Posterior vena cava (tissue), 2 donors: Measurements from ENCODE around the gene ZNF91. TPM values are rescaled to one million over a fixed set of nuclear protein-coding genes. Genes with fewer than 3 reads are reported as not detected.
"Not testable (repeated sequence)": the region's sequence is repeated elsewhere in the genome, so short reads cannot be mapped to it uniquely, and the experiment has no call there.

Experiments
- DNase-seq: peaks from one replicate; pipeline ENCODE4 v3.0.0-alpha.2; 2020; ENCODE audit warnings: low spot score
- intact Hi-C, 2 donors: fragments of 100-400 bp; cut with DNase I; formaldehyde crosslinking; loops; one replicate each; pipeline versions ENCODE4 v1.14.1 to v1.14.2; 2022 to 2023
- total RNA-seq, 2 donors: library from RNA; stranded (reverse); fragmentation: NEBNext Ultra II Directional; extraction: Animal tissue kit (Norgen Biotek cat#: 25700); gene quantifications; one replicate each; pipeline ENCODE4 v1.2.1, GENCODE V29; 2021
- donor health status: DM: yes; HTN: yes; CAD: no.
- donor health status: DM: yes; HTN: yes; CAD: no.

ZNF91 gene
- total RNA-seq, 2 donors from 2014 or later, result 43.0 to 48.0 TPM

GRCh38 chr19:23343434-23344010 is 51.7 kb downstream of the ZNF91 start:
- no peak for DNase-seq
- intact Hi-C loops, result no loop called here

GRCh38 chr19:23328211-23328610 is 67.1 kb downstream of the ZNF91 start:
- intact Hi-C loops, result no loop called here
- DNase-seq, result no peak

- no peak for DNase-seq
- intact Hi-C loops, result loop anchor here in 1 of 2 donors (5.0 kb wide), 1 partner anchor 145 kb away; no protein-coding TSS in a partner anchor
Observed at GRCh38 chr19:23321953-23322549, 73.2 kb downstream of the ZNF91 start.

GRCh38 chr19:23321403-23321802 is 73.9 kb downstream of the ZNF91 start:
- intact Hi-C loops, result loop anchor here in 1 of 2 donors (5.0 kb wide), 1 partner anchor 146 kb away; no protein-coding TSS in a partner anchor
- DNase-seq, result not testable (repeated sequence)

- intact Hi-C loops, DNase-seq: not testable (repeated sequence)
Observed at GRCh38 chr19:23319571-23319970, 75.7 kb downstream of the ZNF91 start.

- DNase-seq, intact Hi-C loops: not testable (repeated sequence)
Observed at GRCh38 chr19:23318941-23319340, 76.3 kb downstream of the ZNF91 start.

GRCh38 chr19:23318143-23318542 is 77.1 kb downstream of the ZNF91 start:
- intact Hi-C loops, result no loop called here
- DNase-seq, result no peak

GRCh38 chr19:23315286-23315685 is 80.0 kb downstream of the ZNF91 start:
- intact Hi-C loops, result no loop called here
- no peak for DNase-seq

GRCh38 chr19:23314505-23315251 is 80.6 kb downstream of the ZNF91 start:
- no peak for DNase-seq
- intact Hi-C loops, result no loop called here

- DNase-seq, result no peak
Observed at GRCh38 chr19:23313196-23313595, 82.1 kb downstream of the ZNF91 start.

GRCh38 chr19:23312515-23312914 is 82.8 kb downstream of the ZNF91 start:
- DNase-seq, result no peak
- intact Hi-C loops, result no loop called here

More at GRCh38 chr19:23313196-23313595, 82.1 kb downstream of the ZNF91 start:
- intact Hi-C loops, result no loop called here

GRCh38 chr19:23311551-23311950 is 83.7 kb downstream of the ZNF91 start:
- intact Hi-C loops, result no loop called here
- DNase-seq, result no peak

- intact Hi-C loops, result no loop called here
- DNase-seq, result no peak
Observed at GRCh38 chr19:23310729-23311211, 84.5 kb downstream of the ZNF91 start.

GRCh38 chr19:23309926-23310325 is 85.3 kb downstream of the ZNF91 start:
- no peak for DNase-seq
- intact Hi-C loops, result no loop called here

- intact Hi-C loops, result no loop called here
- DNase-seq, result no peak
Observed at GRCh38 chr19:23305555-23305954, 89.7 kb downstream of the ZNF91 start.

GRCh38 chr19:23304238-23304637 is 91.0 kb downstream of the ZNF91 start:
- intact Hi-C loops, result no loop called here
- no peak for DNase-seq

- intact Hi-C loops, result loop anchor here in 1 of 2 donors (5.0 kb wide), 1 partner anchor 803 kb away; no protein-coding TSS in a partner anchor
- DNase-seq, result no peak
Observed at GRCh38 chr19:23294141-23294540, 101.1 kb downstream of the ZNF91 start.

GRCh38 chr19:23289966-23290365 is 105.3 kb downstream of the ZNF91 start:
- intact Hi-C loops, result loop anchor here in 1 of 2 donors (5.0 kb wide), 1 partner anchor 807 kb away; no protein-coding TSS in a partner anchor
- DNase-seq, result not testable (repeated sequence)
